ENCODE data around the gene TUBGCP3. TPM values are rescaled to one million over a fixed set of nuclear protein-coding genes. Genes with fewer than 3 reads are reported as not detected.

TUBGCP3 gene
- total RNA-seq, 2 experiments from 2014 or later, result 19.4 to 36.2 TPM

GRCh38 chr13:112452380-112453206, 135.4 kb downstream of the TUBGCP3 start:
- H3K4me2 ChIP-seq (ENCODE audit: low read length), result no peak overlapping the region
- no peaks in the 10 kb centered on the region for H3K9me3 ChIP-seq (ENCODE audit: low read length)
- no peaks in the 10 kb centered on the region for H3K9me2 ChIP-seq (ENCODE audit: insufficient read depth, low read length)
- H3K27ac ChIP-seq (ENCODE audit: low read depth, low read length, poor library complexity, severe bottlenecking), result no peak overlapping the region
- BruUV-seq (replicated peaks), result no TSS peak
- no peak overlapping the region for H2AFZ ChIP-seq (ENCODE audit: low read length)
- no peaks in the 10 kb centered on the region for H4K20me1 ChIP-seq (ENCODE audit: insufficient read depth, low read length)
- intact Hi-C loops (cut with micrococcal nuclease; ENCODE audit: unreplicated experiment), result no loop called here
- ChIA-PET CTCF (ENCODE audit: unreplicated experiment) (no interaction called here), POLR2A (interaction anchor here (0.6 kb wide), 1 partner anchor 39 kb away, joined by 4 read pairs; no protein-coding TSS in a partner anchor)
- H3K4me3 ChIP-seq (ENCODE audit: low read depth, low read length, poor library complexity, severe bottlenecking), result no peak overlapping the region
- DNase-seq (ENCODE audit: low spot score), result no peak
- TF ChIP-seq EZH2phosphoT487 (IDR thresholded peaks at IDR 0.05; ENCODE audit: borderline replicate concordance, low read depth, low read length), result no peak
- no peak for TF ChIP-seq CTCF (conservative IDR thresholded peaks at IDR 0.05; ENCODE audit: low read length)
- H3K4me1 ChIP-seq (ENCODE audit: insufficient read depth, low read length, poor library complexity, severe bottlenecking), result no peaks in the 10 kb centered on the region
- H3K36me3 ChIP-seq (ENCODE audit: insufficient read depth, low read length), result no peaks in the 10 kb centered on the region
- no peaks in the 10 kb centered on the region for H3K79me2 ChIP-seq (ENCODE audit: insufficient read depth, low read depth, low read length)

GRCh38 chr13:112451512-112452379, 136.2 kb downstream of the TUBGCP3 start:
- no peaks in the 10 kb centered on the region for H3K9me3 ChIP-seq (ENCODE audit: low read length)
- CTCF ChIA-PET (ENCODE audit: unreplicated experiment), result no interaction called here
- no TSS peak for BruUV-seq (replicated peaks)
- no peaks in the 10 kb centered on the region for H4K20me1 ChIP-seq (ENCODE audit: insufficient read depth, low read length)
- no peak overlapping the region for H2AFZ ChIP-seq (ENCODE audit: low read length)
- no peak for DNase-seq (ENCODE audit: low spot score)
- no peak for TF ChIP-seq CTCF (conservative IDR thresholded peaks at IDR 0.05; ENCODE audit: low read length)
- TF ChIP-seq EZH2phosphoT487 (IDR thresholded peaks at IDR 0.05; ENCODE audit: borderline replicate concordance, low read depth, low read length), result no peak
- no peaks in the 10 kb centered on the region for H3K9me2 ChIP-seq (ENCODE audit: insufficient read depth, low read length)
- H3K79me2 ChIP-seq (ENCODE audit: insufficient read depth, low read depth, low read length), result no peaks in the 10 kb centered on the region
- intact Hi-C loops (cut with micrococcal nuclease; ENCODE audit: unreplicated experiment), result no loop called here
- H3K4me1 ChIP-seq (ENCODE audit: insufficient read depth, low read length, poor library complexity, severe bottlenecking), result no peaks in the 10 kb centered on the region
- no peak overlapping the region for H3K27ac ChIP-seq (ENCODE audit: low read depth, low read length, poor library complexity, severe bottlenecking)
- H3K4me2 ChIP-seq (ENCODE audit: low read length), result no peak overlapping the region
- no peak overlapping the region for H3K4me3 ChIP-seq (ENCODE audit: low read depth, low read length, poor library complexity, severe bottlenecking)
- POLR2A ChIA-PET, result no interaction called here
- H3K36me3 ChIP-seq (ENCODE audit: insufficient read depth, low read length), result no peaks in the 10 kb centered on the region

Measured in OCI-LY7 (cell line).